ENCODE data around the gene GPRC5D.

- no peak for TF ChIP-seq EZH2 (IDR thresholded peaks at IDR 0.05; ENCODE audit: insufficient read depth, poor library complexity, severe bottlenecking)
- TF ChIP-seq EZH2phosphoT487 (IDR thresholded peaks at IDR 0.05; ENCODE audit: insufficient read depth, low read depth): no peak
Observed at GRCh38 chr12:12902036-12902435, 49.9 kb downstream of the GPRC5D start.
